Measurements from ENCODE around the gene CDH23. TPM values are rescaled to one million over a fixed set of nuclear protein-coding genes. Genes with fewer than 3 reads are reported as not detected.

The CDH23 gene
- total RNA-seq, 1 donor from 2014 or later: not detected

DNA sequence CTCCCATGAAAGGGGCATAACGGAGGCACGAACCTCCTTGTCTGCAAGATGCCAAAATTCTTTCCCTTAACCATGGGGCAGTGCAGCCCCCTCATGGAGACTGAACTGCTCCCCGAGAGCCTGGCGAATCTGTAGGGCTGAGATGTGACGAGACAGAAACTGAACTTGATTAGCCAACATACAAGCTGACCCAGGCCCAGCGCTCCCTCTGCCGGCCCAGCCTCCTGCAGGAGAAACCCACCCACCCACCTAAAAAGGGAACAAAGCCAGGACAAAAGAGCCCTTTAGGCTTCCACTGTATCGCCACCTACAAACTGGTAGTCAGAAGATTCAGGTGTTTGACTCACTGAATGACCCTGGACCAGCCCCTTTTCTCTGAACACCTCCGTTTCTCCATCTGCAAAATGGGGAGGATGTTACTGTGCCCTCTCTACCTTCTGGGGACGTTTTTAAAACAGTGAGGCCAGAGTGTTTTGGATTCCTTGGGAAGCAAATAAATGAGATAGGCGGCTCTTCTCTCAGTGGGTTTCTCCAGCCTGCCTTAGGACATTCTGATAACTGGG lies 264.4 kb downstream of the CDH23 start:
- Histone ChIP-seq H3K4me3 (ENCODE audit: low read depth, low read length) (no peak overlapping the region), H3K36me3 (ENCODE audit: control insufficient read depth, insufficient read depth, low read length) (no peaks in the 10 kb centered on the region), H3K27me3 (ENCODE audit: control insufficient read depth, insufficient read depth, low read length) (peaks cover 2% of the 10 kb centered on the region)
- DNase-seq (ENCODE audit: low read depth) (no peak), FAIRE-seq (no peak)
- TF ChIP-seq, protein P1, sequence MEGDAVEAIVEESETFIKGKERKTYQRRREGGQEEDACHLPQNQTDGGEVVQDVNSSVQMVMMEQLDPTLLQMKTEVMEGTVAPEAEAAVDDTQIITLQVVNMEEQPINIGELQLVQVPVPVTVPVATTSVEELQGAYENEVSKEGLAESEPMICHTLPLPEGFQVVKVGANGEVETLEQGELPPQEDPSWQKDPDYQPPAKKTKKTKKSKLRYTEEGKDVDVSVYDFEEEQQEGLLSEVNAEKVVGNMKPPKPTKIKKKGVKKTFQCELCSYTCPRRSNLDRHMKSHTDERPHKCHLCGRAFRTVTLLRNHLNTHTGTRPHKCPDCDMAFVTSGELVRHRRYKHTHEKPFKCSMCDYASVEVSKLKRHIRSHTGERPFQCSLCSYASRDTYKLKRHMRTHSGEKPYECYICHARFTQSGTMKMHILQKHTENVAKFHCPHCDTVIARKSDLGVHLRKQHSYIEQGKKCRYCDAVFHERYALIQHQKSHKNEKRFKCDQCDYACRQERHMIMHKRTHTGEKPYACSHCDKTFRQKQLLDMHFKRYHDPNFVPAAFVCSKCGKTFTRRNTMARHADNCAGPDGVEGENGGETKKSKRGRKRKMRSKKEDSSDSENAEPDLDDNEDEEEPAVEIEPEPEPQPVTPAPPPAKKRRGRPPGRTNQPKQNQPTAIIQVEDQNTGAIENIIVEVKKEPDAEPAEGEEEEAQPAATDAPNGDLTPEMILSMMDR (IDR thresholded peaks at IDR 0.05; ENCODE audit: insufficient read depth, low read length, severe bottlenecking): no peak

DNA sequence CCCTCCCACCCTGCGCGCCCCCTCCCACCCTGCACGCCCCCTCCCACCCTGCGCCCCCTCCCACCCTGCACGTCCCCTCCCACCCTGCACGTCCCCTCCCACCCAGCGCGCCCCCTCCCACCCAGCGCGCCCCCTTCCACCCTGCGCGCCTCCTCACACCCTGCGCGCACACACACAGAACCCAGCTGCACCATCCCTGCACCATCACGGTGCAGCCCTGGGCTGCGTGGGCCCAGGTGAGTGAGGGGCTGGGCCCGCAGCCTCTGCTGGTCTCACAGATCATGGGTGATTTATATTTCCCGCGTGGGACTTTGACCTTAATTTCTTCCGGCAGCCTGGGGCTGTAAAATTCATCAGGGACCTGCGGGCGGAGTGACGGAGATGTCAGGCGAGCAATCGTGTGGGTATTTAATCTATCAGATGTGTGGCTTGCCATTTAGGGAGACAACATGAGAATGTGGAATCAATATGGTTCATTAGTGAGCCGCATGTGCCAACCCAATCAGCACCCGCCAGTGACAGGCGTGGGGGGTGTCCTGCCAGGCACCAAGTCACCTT lies 265.1 kb downstream of the CDH23 start:
- TF ChIP-seq, protein P1 (IDR thresholded peaks at IDR 0.05; ENCODE audit: insufficient read depth, low read length, severe bottlenecking): no peak
- H3K36me3 ChIP-seq (ENCODE audit: control insufficient read depth, insufficient read depth, low read length): no peaks in the 10 kb centered on the region
- peaks cover 4% of the 10 kb centered on the region for H3K27me3 ChIP-seq (ENCODE audit: control insufficient read depth, insufficient read depth, low read length)
- no peak overlapping the region for H3K4me3 ChIP-seq (ENCODE audit: low read depth, low read length)
- no peak for DNase-seq (ENCODE audit: low read depth)
- FAIRE-seq: no peak

DNA sequence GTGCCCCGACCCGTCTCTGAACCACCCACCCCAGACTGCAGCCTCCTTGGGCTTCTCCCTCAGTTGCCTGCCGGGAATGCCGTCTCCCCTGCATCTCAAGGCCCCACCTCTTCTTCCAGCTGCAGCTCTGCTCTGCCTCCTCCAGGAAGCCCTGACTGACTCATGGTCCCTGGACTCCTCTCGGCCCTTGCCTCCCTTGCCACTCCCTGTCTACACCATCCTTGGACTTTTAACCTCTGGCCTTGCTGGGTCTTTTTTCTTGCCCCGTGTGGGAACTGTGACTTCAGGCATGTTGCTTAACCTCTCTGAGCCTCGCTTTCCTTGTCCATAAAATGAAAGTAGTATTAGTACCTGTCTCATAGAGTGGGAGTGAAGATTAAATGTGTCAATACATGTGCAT lies 266.6 kb downstream of the CDH23 start:
- FAIRE-seq: no peak
- Histone ChIP-seq H3K27me3 (ENCODE audit: control insufficient read depth, insufficient read depth, low read length) (peaks cover 8% of the 10 kb centered on the region), H3K4me3 (ENCODE audit: low read depth, low read length) (no peak overlapping the region), H3K36me3 (ENCODE audit: control insufficient read depth, insufficient read depth, low read length) (no peaks in the 10 kb centered on the region)
- TF ChIP-seq, protein P1 (IDR thresholded peaks at IDR 0.05; ENCODE audit: insufficient read depth, low read length, severe bottlenecking): no peak
- DNase-seq (ENCODE audit: low read depth): no peak

DNA sequence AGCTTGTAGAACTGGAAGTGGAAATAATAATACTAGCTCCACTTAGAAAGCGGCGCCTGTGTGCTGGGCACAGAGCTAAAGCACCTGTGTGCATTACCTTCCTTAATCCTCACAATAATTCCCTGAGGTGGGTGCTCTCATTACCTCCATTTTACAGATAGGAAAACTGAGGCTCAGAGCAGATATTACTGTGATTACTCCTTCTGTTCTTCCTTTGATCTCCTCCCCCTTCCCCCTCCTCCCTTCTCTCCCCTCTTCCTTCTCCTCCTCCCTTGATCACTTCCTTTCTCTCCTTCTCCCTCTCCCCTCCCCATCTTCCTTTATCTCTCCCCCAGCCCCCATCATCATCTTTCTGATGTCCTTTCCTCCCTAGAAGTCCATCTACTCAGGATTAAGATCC lies 267.9 kb downstream of the CDH23 start:
- TF ChIP-seq, protein P1 (IDR thresholded peaks at IDR 0.05; ENCODE audit: insufficient read depth, low read length, severe bottlenecking): no peak
- FAIRE-seq (no peak), DNase-seq (ENCODE audit: low read depth) (no peak)
- H3K36me3 ChIP-seq (ENCODE audit: control insufficient read depth, insufficient read depth, low read length): no peaks in the 10 kb centered on the region
- no peak overlapping the region for H3K4me3 ChIP-seq (ENCODE audit: low read depth, low read length)
- H3K27me3 ChIP-seq (ENCODE audit: control insufficient read depth, insufficient read depth, low read length): peaks cover 8% of the 10 kb centered on the region

DNA sequence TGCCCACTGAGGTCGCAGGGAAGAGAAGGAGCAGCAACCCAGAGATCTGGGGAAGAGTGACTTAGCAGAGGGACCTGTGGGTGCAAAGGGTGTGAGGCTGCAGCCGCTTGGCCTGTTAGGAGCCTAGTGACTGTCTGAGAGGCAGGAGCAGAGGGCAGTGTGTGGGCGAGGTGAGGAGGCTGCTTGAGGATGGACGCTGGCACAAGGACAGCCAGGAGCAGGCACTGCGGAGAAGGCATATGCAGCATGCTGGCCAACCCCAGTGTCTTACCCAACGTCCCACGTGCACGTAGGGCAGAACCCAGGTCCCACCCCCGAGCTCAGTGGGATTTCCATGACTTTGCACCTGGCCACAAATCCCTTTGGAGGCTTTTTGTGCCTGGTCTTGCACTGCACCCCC lies 268.7 kb downstream of the CDH23 start:
- no peak for DNase-seq (ENCODE audit: low read depth)
- peaks cover 8% of the 10 kb centered on the region for H3K27me3 ChIP-seq (ENCODE audit: control insufficient read depth, insufficient read depth, low read length)
- H3K36me3 ChIP-seq (ENCODE audit: control insufficient read depth, insufficient read depth, low read length): no peaks in the 10 kb centered on the region
- FAIRE-seq: no peak
- TF ChIP-seq, protein P1 (IDR thresholded peaks at IDR 0.05; ENCODE audit: insufficient read depth, low read length, severe bottlenecking): no peak
- no peak overlapping the region for H3K4me3 ChIP-seq (ENCODE audit: low read depth, low read length)
